B cell (primary cell): ENCODE data around the gene KRTAP5-7. TPM values are rescaled to one million over a fixed set of nuclear protein-coding genes. Genes with fewer than 3 reads are reported as not detected.
"Not testable (repeated sequence)": the region's sequence is repeated elsewhere in the genome, so short reads cannot be mapped to it uniquely, and the experiment has no call there.

Source experiments
- ATAC-seq: fragments of 200-7000 bp; cut with Tn5 transposase; one replicate; pipeline ENCODE4 v1.10.0; 2021; ENCODE audit warnings: low read depth, mild to moderate bottlenecking, moderate number of reproducible peaks, moderate library complexity
- CTCF ChIA-PET: fragments of 350-600 bp; sonication (Branson Sonifier 250); formaldehyde crosslinking; loops from one replicate; lab custom pipeline; 2021; ENCODE audit warnings: antibody characterized with exemption, inconsistent platforms; lab: Charles Lee
- POLR2A ChIA-PET: fragments of 350-600 bp; sonication (Branson Sonifier 250); formaldehyde crosslinking; loops from one replicate; lab custom pipeline; 2021; ENCODE audit warnings: antibody characterized with exemption; lab: Charles Lee
- DNase-seq: peaks from one replicate; pipeline ENCODE4 v3.0.0; 2013
- H2AFZ ChIP-seq: 2 replicates; pipeline ENCODE4 v1.6.1; 2012; ENCODE audit warnings: mild to moderate bottlenecking, low read depth, low read length; ENCODE audit not compliant: insufficient read depth, poor library complexity, severe bottlenecking
- H3K27ac ChIP-seq, 2 donors: 1 replicate in 1 of 2; 2 replicates in 1 of 2; pipeline ENCODE4 v1.5.1; 2012 to 2013; ENCODE audit warnings: low read length in 2 of 2, mild to moderate bottlenecking in 2 of 2, moderate library complexity in 1 of 2
- H3K27me3 ChIP-seq, 4 experiments: fragments of 200-600 bp in 1 of 4; sonication (generic) in 1 of 4; replicated peaks in 1 of 4; 1 replicate in 2 of 4; 2 replicates in 2 of 4; pipeline versions ENCODE4 v1.6.1 to v1.7.0; 2013 to 2016; ENCODE audit warnings: low read length in 3 of 4, mild to moderate bottlenecking in 2 of 4, mixed read lengths in 1 of 4, moderate library complexity in 1 of 4; ENCODE audit not compliant: insufficient read depth in 4 of 4, control insufficient read depth in 3 of 4; ENCODE audit errors: control extremely low read depth in 1 of 4
- H3K36me3 ChIP-seq, 2 experiments: replicated peaks in 1 of 2; 1 replicate in 1 of 2; 2 replicates in 1 of 2; pipeline versions ENCODE4 v1.6.1 to v1.7.1; 2013; ENCODE audit warnings: low read length in 1 of 2; ENCODE audit not compliant: insufficient read depth in 2 of 2, control insufficient read depth in 1 of 2; ENCODE audit errors: control extremely low read depth in 1 of 2, extremely low read depth in 1 of 2
- H3K4me1 ChIP-seq, 2 donors: fragments of 200-600 bp in 1 of 2; sonication (generic) in 1 of 2; 1 replicate in 1 of 2; 2 replicates in 1 of 2; pipeline versions ENCODE4 v1.5.1 to v1.6.1; 2013 to 2017; ENCODE audit warnings: low read length in 2 of 2; ENCODE audit not compliant: control insufficient read depth in 2 of 2, insufficient read depth in 2 of 2
- H3K4me2 ChIP-seq: replicated peaks from 2 replicates; pipeline ENCODE3; 2012; ENCODE audit warnings: mild to moderate bottlenecking, low read depth, low read length; ENCODE audit not compliant: poor library complexity, severe bottlenecking
- H3K4me3 ChIP-seq, 5 experiments: fragments of 200-600 bp in 1 of 5; sonication (generic) in 1 of 5; 1 replicate in 3 of 5; 2 replicates in 2 of 5; pipeline versions ENCODE4 v1.5.1 to v1.7.0; 2011 to 2016; ENCODE audit warnings: low read length in 4 of 5, mild to moderate bottlenecking in 4 of 5, low read depth in 2 of 5, control low read depth in 1 of 5, moderate library complexity in 1 of 5; ENCODE audit not compliant: insufficient read depth in 1 of 5; ENCODE audit errors: control extremely low read depth in 1 of 5, extremely low read depth in 1 of 5
- H3K79me2 ChIP-seq: fragments of 200-600 bp; sonication (generic); one replicate; pipeline ENCODE4 v1.6.0; 2016; ENCODE audit warnings: low read length; ENCODE audit not compliant: control insufficient read depth, insufficient read depth
- H3K9ac ChIP-seq: fragments of 200-600 bp; sonication (generic); 2 replicates; pipeline ENCODE4 v1.6.1; 2017; ENCODE audit warnings: mild to moderate bottlenecking, low read length, moderate library complexity
- H3K9me3 ChIP-seq, 3 donors: one replicate each; pipeline versions ENCODE4 v1.6.1 to v1.7.1; 2013; ENCODE audit warnings: low read length in 2 of 3; ENCODE audit not compliant: control insufficient read depth in 2 of 3, insufficient read depth in 1 of 3; ENCODE audit errors: control extremely low read depth in 1 of 3
- H4K20me1 ChIP-seq: 2 replicates; pipeline ENCODE4 v1.6.0; 2012; ENCODE audit warnings: mild to moderate bottlenecking, low read length; ENCODE audit not compliant: insufficient read depth, control insufficient read depth, poor library complexity, severe bottlenecking
- H3K27ac Mint-ChIP-seq: one replicate; pipeline ENCODE4 v1.8.0; 2021; ENCODE audit warnings: mixed read lengths
- H3K27me3 Mint-ChIP-seq: one replicate; pipeline ENCODE4 v1.8.0; 2021; ENCODE audit warnings: mixed read lengths
- H3K4me1 Mint-ChIP-seq: one replicate; pipeline ENCODE4 v1.8.0; 2021; ENCODE audit warnings: mixed read lengths
- H3K4me3 Mint-ChIP-seq: one replicate; pipeline ENCODE4 v1.8.0; 2021; ENCODE audit warnings: mixed read lengths
- H3K9me3 Mint-ChIP-seq: one replicate; pipeline ENCODE4 v1.8.0; 2022; ENCODE audit warnings: mixed read lengths; ENCODE audit not compliant: insufficient read depth
- EZH2 ChIP-seq: IDR thresholded peaks from 2 replicates; pipeline ENCODE4 v1.6.1; 2012; ENCODE audit warnings: borderline replicate concordance, low read depth, mild to moderate bottlenecking, moderate library complexity, low read length; ENCODE audit not compliant: insufficient read depth, poor library complexity, severe bottlenecking
- WGBS: methylation state at CpG from one replicate; pipeline ENCODE4 v1.1.5; 2013; ENCODE audit warnings: missing lambda C conversion rate; ENCODE audit not compliant: insufficient coverage; 5-methylcytosine and 5-hydroxymethylcytosine counted together
- intact Hi-C: fragments of 100-400 bp; cut with micrococcal nuclease; formaldehyde crosslinking; loops from one replicate; pipeline ENCODE4 v1.10.0; 2022
- polyA plus RNA-seq: library from polyadenylated mRNA; depleted of rRNA; stranded (reverse); fragments of >200 nt; gene quantifications from 2 replicates; pipeline ENCODE4 v1.2.3, GENCODE V29; 2012
- total RNA-seq, 2 donors: library from RNA; stranded (reverse); fragments of 120-200 nt in 1 of 2; gene quantifications; 1 replicate in 1 of 2; 2 replicates in 1 of 2; pipeline versions ENCODE4 v1.2.3 to v1.2.4, GENCODE V29; 2013 to 2022
- TF ChIP-seq, protein P1 (sequence below): fragments of 200-600 bp; IDR thresholded peaks from one replicate; pipeline ENCODE4 v1.8.0; 2022; ENCODE audit warnings: antibody characterized with exemption, mild to moderate bottlenecking

The KRTAP5-7 gene
- total and polyA plus RNA-seq, 2 donors (not counting 1 experiment from before 2014, with no cell fraction given), result 0.10 to 0.59 TPM

- H3K9me3 ChIP-seq, result peaks cover 0 to 11% (median 0%) of the 10 kb centered on the region in 3 donors
- H2AFZ ChIP-seq, CTCF ChIA-PET, intact Hi-C loops, H3K4me1 Mint-ChIP-seq, H4K20me1 ChIP-seq, ATAC-seq, H3K27ac ChIP-seq, H3K4me3 ChIP-seq, H3K79me2 ChIP-seq, H3K27me3 ChIP-seq, H3K4me1 ChIP-seq, H3K27me3 Mint-ChIP-seq, H3K36me3 ChIP-seq, H3K27ac Mint-ChIP-seq, H3K9ac ChIP-seq, DNase-seq, POLR2A ChIA-PET, H3K4me3 Mint-ChIP-seq, H3K4me2 ChIP-seq, H3K9me3 Mint-ChIP-seq: not testable (repeated sequence)
- WGBS, result 0% methylated on average over 1 of the region's 4 CpGs
These were observed 11.1 kb downstream of the KRTAP5-7 start, which contains the start of gene KRTAP5-8 for GRCh38 chr11:71537977-71538665. KRTAP5-8 (plus strand) TSS chr11:71538025; CDS start chr11:71538056, 31 bp downstream.

DNA sequence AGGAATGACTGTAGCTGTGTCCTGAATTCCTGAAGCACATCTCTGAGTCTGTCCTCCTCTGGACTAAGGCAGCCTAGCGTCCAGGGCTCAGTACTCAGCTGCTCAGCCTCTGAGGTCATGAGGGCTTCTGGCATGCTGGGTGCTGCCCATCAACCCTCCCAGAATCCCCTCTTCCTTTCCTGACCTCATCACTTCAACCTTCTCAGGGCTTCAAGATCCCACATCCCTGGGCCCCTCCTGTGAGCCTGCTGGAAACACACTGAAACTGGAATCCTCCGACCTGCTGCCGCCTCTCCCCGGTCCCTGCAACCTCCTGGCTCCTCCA lies 11.6 kb downstream of the KRTAP5-7 start:
- H3K9me3 ChIP-seq, result peaks cover 0 to 11% (median 0%) of the 10 kb centered on the region in 3 donors
- no peaks in the 10 kb centered on the region for H4K20me1 ChIP-seq
- H3K79me2 ChIP-seq, result no peaks in the 10 kb centered on the region
- POLR2A ChIA-PET, result no interaction called here
- DNase-seq, result no peak
- H3K27ac ChIP-seq, result no peak overlapping the region
- H3K4me3 ChIP-seq, result no peak overlapping the region
- WGBS, result 98% methylated on average over 4 of the region's 4 CpGs
- no peaks in the 10 kb centered on the region for H3K36me3 ChIP-seq
- Mint-ChIP-seq H3K4me3 (no peak overlapping the region), H3K27me3 (peaks cover 3% of the 10 kb centered on the region), H3K4me1 (peaks cover 10% of the 10 kb centered on the region), H3K27ac (no peak overlapping the region), H3K9me3 (peaks cover 4% of the 10 kb centered on the region)
- no peak for TF ChIP-seq EZH2
- TF ChIP-seq, protein P1, sequence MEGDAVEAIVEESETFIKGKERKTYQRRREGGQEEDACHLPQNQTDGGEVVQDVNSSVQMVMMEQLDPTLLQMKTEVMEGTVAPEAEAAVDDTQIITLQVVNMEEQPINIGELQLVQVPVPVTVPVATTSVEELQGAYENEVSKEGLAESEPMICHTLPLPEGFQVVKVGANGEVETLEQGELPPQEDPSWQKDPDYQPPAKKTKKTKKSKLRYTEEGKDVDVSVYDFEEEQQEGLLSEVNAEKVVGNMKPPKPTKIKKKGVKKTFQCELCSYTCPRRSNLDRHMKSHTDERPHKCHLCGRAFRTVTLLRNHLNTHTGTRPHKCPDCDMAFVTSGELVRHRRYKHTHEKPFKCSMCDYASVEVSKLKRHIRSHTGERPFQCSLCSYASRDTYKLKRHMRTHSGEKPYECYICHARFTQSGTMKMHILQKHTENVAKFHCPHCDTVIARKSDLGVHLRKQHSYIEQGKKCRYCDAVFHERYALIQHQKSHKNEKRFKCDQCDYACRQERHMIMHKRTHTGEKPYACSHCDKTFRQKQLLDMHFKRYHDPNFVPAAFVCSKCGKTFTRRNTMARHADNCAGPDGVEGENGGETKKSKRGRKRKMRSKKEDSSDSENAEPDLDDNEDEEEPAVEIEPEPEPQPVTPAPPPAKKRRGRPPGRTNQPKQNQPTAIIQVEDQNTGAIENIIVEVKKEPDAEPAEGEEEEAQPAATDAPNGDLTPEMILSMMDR, result no peak
- no peak overlapping the region for H3K9ac ChIP-seq
- H3K27me3 ChIP-seq, result peaks cover 0 to 3% (median 0%) of the 10 kb centered on the region in 4 experiments
- no peak for ATAC-seq
- intact Hi-C loops, result no loop called here
- no peak overlapping the region for H3K4me2 ChIP-seq
- CTCF ChIA-PET, result no interaction called here
- no peak overlapping the region for H2AFZ ChIP-seq
- H3K4me1 ChIP-seq, result peaks cover under 1 to 6% of the 10 kb centered on the region in 2 donors
